OCI-LY3 (cell line): ENCODE measurements around the gene RBM44.

Experiments used
- EZH2phosphoT487 ChIP-seq: fragments of 200-600 bp; shearing (Covaris generic); IDR thresholded peaks from 2 replicates; pipeline ENCODE4 v1.6.1; 2018; ENCODE audit warnings: antibody characterized with exemption, mixed run types, low read depth
- TF ChIP-seq, protein P1 (sequence below): fragments of 200-600, 300-600 bp; sonication (generic); IDR thresholded peaks from 2 replicates; pipeline ENCODE4 v1.5.1; 2014; ENCODE audit warnings: antibody characterized with exemption, low read length, low read depth

DNA sequence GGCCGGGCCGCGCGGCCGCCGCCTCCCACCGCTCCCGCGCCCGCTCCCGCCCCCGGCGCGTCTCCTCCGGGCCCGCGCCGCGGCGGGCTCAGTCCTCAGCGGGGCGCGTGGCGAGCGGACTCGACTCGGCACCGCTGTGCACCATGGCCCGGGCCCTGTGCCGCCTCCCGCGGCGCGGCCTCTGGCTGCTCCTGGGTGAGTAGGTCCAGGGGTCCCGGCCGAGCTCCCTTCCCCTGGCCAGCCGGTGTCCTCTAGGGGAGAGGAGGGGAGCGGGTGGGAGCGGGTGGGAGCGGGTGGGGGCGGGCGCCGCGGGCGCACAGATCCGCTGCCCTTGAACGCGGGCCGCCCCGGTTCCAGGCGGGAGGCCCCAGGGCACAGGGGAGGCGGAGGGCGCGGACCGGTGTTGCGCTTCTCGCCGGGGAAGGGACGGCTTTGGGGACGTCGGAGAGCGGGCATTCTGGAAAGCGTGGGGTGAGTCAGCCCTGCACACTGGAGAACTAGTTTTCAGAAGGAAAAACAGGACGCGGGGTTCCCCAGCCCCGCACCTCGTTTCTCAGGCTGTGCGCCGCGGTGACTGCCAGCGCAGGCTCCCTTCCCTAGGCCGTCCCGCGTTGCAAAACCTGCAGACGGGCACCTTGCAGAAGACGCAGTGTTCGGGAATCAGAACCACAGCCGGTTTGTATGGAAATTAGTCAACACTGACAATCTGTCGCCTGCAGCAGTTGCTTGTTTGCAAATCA is 61.1 kb downstream of the RBM44 start, which contains the start of gene RAMP1:
- TF ChIP-seq, protein P1, sequence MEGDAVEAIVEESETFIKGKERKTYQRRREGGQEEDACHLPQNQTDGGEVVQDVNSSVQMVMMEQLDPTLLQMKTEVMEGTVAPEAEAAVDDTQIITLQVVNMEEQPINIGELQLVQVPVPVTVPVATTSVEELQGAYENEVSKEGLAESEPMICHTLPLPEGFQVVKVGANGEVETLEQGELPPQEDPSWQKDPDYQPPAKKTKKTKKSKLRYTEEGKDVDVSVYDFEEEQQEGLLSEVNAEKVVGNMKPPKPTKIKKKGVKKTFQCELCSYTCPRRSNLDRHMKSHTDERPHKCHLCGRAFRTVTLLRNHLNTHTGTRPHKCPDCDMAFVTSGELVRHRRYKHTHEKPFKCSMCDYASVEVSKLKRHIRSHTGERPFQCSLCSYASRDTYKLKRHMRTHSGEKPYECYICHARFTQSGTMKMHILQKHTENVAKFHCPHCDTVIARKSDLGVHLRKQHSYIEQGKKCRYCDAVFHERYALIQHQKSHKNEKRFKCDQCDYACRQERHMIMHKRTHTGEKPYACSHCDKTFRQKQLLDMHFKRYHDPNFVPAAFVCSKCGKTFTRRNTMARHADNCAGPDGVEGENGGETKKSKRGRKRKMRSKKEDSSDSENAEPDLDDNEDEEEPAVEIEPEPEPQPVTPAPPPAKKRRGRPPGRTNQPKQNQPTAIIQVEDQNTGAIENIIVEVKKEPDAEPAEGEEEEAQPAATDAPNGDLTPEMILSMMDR, result no peak
- TF ChIP-seq EZH2phosphoT487, result no peak
